HepG2 (cell line): ENCODE measurements around the gene PROC. TPM values are rescaled to one million over a fixed set of nuclear protein-coding genes. Genes with fewer than 3 reads are reported as not detected.

ENCODE experiments used
- FOSL1 ChIP-seq: sonication (generic); formaldehyde crosslinking; IDR thresholded peaks from 2 replicates; pipeline ENCODE4 v1.9.0; 2021; ENCODE audit warnings: missing genetic modification reagents, borderline replicate concordance
- HIC2 ChIP-seq: sonication (generic); formaldehyde crosslinking; IDR thresholded peaks from 2 replicates; pipeline ENCODE4 v1.9.0; 2022; ENCODE audit warnings: low read depth, missing genetic modification reagents
- MTF2 ChIP-seq: sonication (generic); formaldehyde crosslinking; IDR thresholded peaks from 2 replicates; pipeline ENCODE4 v1.5.0; 2020; ENCODE audit warnings: missing genetic modification reagents, borderline replicate concordance
- NCOR1 ChIP-seq: fragments of 200-600 bp; sonication (generic); IDR thresholded peaks from 2 replicates; pipeline ENCODE4 v1.7.0; 2017; ENCODE audit warnings: antibody characterized with exemption, low read length, borderline replicate concordance
- NONO ChIP-seq, 2 experiments: fragments of 450-650 bp in 1 of 2; sonication (generic) in 1 of 2; formaldehyde crosslinking in 1 of 2; IDR thresholded peaks in 1 of 2; conservative IDR thresholded peaks in 1 of 2; 2 replicates each; pipeline versions ENCODE4 v1.6.1 to v1.8.0; 2017 to 2022; ENCODE audit warnings: mild to moderate bottlenecking in 1 of 2, missing genetic modification reagents in 1 of 2, moderate library complexity in 1 of 2
- SOX13 ChIP-seq, 3 experiments: fragments of 450-650 bp in 1 of 3; sonication (generic) in 1 of 3; formaldehyde crosslinking in 1 of 3; IDR thresholded peaks in 2 of 3; conservative IDR thresholded peaks in 1 of 3; 2 replicates each; pipeline versions ENCODE4 v1.5.0 to v1.6.1; 2016 to 2020; ENCODE audit warnings: antibody characterized with exemption in 1 of 3, mild to moderate bottlenecking in 1 of 3, missing compliant biosample characterization in 1 of 3, missing genetic modification reagents in 1 of 3, moderate library complexity in 1 of 3
- XBP1 ChIP-seq: sonication (generic); formaldehyde crosslinking; IDR thresholded peaks from 2 replicates; pipeline ENCODE4 v1.5.0; 2020; ENCODE audit warnings: missing genetic modification reagents
- ZFP91 ChIP-seq: sonication (generic); formaldehyde crosslinking; IDR thresholded peaks from 2 replicates; pipeline ENCODE4 v1.9.0; 2022; ENCODE audit warnings: missing genetic modification reagents, mild to moderate bottlenecking, borderline replicate concordance
- ZNF234 ChIP-seq: sonication (generic); formaldehyde crosslinking; conservative IDR thresholded peaks from 2 replicates; pipeline ENCODE4 v1.5.1; 2020; ENCODE audit warnings: mild to moderate bottlenecking, missing genetic modification reagents
- ZNF317 ChIP-seq: sonication (generic); formaldehyde crosslinking; IDR thresholded peaks from 2 replicates; pipeline ENCODE4 v1.5.0; 2020; ENCODE audit warnings: mild to moderate bottlenecking, missing genetic modification reagents
- ZNF367 ChIP-seq: sonication (generic); formaldehyde crosslinking; IDR thresholded peaks from 2 replicates; pipeline ENCODE4 v1.4.0; 2020; ENCODE audit warnings: missing genetic modification reagents, borderline replicate concordance
- ZNF784 ChIP-seq: sonication (generic); formaldehyde crosslinking; IDR thresholded peaks from 2 replicates; pipeline ENCODE4 v1.5.1; 2020; ENCODE audit warnings: missing genetic modification reagents, mild to moderate bottlenecking, borderline replicate concordance
- polyA plus RNA-seq, 8 experiments: library from polyadenylated mRNA; depleted of rRNA in 3 of 8; stranded (reverse) in 7 of 8; unstranded in 1 of 8; fragments of >200 nt; fragmentation: Illumina TruSeq in 4 of 8; extraction: Trizol in 4 of 8; gene quantifications; 2 replicates each; pipeline versions ENCODE4 v1.2.1 to v1.2.3, GENCODE V29; 2011 to 2016; ENCODE audit warnings: low read depth in 4 of 8, missing spikeins in 1 of 8, mixed read lengths in 1 of 8; ENCODE audit not compliant: insufficient read depth in 1 of 8
- total RNA-seq, 5 experiments: library from RNA; depleted of rRNA; stranded (reverse); fragments of >200 nt; fragmentation: Illumina TruSeq; extraction: Trizol; gene quantifications; 2 replicates each; pipeline ENCODE4 v1.2.3, GENCODE V29; 2016; ENCODE audit warnings: low read depth in 1 of 5
- TF ChIP-seq, protein P1 (sequence below): sonication (generic); formaldehyde crosslinking; IDR thresholded peaks from 2 replicates; pipeline ENCODE4 v1.4.0; 2020; ENCODE audit warnings: mild to moderate bottlenecking, missing genetic modification reagents
- TF ChIP-seq, protein P2 (sequence below): fragments of 450-650 bp; IDR thresholded peaks from 2 replicates; pipeline ENCODE4 v1.6.1; 2016
- TF ChIP-seq, protein P3 (sequence below): IDR thresholded peaks from 2 replicates; pipeline ENCODE4 v1.6.1; 2016

The PROC gene
- total and polyA plus RNA-seq, 2 of the 13 experiments (the other 11 are each of a cell fraction or from before 2014, with no cell fraction given), result 134 to 185 TPM

DNA sequence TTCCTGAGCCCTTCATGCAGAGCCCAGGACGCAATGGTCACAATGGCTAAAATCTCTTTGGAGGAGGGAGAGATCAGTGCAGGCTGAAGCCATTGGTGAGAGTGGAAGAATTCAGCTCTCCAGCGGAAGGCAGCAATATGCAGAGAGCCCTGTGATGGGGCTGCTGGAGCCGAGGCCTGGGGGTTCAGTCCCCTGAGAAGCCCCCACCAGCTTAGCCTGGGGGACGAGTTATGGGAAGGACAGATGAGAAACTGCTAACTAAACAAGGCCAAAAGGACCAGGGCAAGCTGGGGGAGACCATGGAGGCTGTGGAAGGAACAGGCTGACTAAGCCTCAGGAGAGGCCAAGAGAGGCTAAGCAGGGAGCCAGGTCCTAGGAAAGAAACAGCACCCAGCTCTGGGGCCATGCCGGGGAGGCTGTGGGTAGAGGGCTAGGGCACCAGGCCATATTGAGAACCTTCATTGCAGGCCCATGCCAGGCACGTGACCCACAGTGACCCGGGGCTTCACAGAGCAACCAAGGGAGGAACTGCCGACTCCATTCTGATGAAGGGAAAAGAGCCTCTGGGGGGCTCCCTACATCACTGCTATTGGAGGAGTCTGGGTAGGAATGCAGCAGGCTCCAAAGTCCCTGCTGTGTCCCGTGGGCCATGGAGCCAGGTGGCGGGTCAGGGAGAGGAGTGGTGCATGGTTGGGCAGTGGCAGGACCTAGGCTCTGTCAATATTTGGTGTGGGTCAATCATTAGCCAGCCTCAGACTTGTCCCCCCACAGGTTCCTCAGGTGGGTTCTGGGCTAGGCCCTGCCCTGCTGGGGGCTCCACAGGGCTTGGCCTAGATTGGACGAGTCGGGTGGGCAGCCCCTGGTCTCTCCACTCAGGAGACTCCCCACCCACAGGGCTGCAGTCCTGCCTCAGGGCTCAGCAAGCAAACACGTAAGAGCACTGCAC, 19.8 kb downstream of the PROC start (continued):
- peak; percentile 90; the same call in 1 of the 2 replicates for TF ChIP-seq ZNF784
- TF ChIP-seq, protein P1, sequence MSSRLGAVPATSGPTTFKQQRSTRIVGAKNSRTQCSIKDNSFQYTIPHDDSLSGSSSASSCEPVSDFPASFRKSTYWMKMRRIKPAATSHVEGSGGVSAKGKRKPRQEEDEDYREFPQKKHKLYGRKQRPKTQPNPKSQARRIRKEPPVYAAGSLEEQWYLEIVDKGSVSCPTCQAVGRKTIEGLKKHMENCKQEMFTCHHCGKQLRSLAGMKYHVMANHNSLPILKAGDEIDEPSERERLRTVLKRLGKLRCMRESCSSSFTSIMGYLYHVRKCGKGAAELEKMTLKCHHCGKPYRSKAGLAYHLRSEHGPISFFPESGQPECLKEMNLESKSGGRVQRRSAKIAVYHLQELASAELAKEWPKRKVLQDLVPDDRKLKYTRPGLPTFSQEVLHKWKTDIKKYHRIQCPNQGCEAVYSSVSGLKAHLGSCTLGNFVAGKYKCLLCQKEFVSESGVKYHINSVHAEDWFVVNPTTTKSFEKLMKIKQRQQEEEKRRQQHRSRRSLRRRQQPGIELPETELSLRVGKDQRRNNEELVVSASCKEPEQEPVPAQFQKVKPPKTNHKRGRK (CRISPR knock-in tag), result no peak
- TF ChIP-seq SOX13 (IDR thresholded peaks at IDR 0.05), result no peak; the same call in 1 of the 2 replicates
- TF ChIP-seq SOX13 (CRISPR knock-in tag; conservative IDR thresholded peaks at IDR 0.05 in 1 of 2, IDR thresholded peaks at IDR 0.05 in 1 of 2), result peak in 1 of 2 experiments; percentile 78; a peak in 2 of 4 replicates
- no peak for TF ChIP-seq FOSL1 (CRISPR knock-in tag)
- peak; percentile 96 for TF ChIP-seq ZFP91 (CRISPR knock-in tag)
- peak; percentile 70; the same call in 1 of the 2 replicates for TF ChIP-seq ZNF234
- TF ChIP-seq MTF2, result no peak; the same call in 1 of the 2 replicates
- no peak for TF ChIP-seq XBP1 (CRISPR knock-in tag)
- peak; percentile 78; the same call in 1 of the 2 replicates for TF ChIP-seq NCOR1
- TF ChIP-seq NONO (IDR thresholded peaks at IDR 0.05), result no peak
- TF ChIP-seq NONO (CRISPR knock-in tag; conservative IDR thresholded peaks at IDR 0.05), result peak; percentile 99
- TF ChIP-seq, protein P2, sequence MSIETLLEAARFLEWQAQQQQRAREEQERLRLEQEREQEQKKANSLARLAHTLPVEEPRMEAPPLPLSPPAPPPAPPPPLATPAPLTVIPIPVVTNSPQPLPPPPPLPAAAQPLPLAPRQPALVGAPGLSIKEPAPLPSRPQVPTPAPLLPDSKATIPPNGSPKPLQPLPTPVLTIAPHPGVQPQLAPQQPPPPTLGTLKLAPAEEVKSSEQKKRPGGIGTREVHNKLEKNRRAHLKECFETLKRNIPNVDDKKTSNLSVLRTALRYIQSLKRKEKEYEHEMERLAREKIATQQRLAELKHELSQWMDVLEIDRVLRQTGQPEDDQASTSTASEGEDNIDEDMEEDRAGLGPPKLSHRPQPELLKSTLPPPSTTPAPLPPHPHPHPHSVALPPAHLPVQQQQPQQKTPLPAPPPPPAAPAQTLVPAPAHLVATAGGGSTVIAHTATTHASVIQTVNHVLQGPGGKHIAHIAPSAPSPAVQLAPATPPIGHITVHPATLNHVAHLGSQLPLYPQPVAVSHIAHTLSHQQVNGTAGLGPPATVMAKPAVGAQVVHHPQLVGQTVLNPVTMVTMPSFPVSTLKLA, result peak; percentile 67
- TF ChIP-seq, protein P3, sequence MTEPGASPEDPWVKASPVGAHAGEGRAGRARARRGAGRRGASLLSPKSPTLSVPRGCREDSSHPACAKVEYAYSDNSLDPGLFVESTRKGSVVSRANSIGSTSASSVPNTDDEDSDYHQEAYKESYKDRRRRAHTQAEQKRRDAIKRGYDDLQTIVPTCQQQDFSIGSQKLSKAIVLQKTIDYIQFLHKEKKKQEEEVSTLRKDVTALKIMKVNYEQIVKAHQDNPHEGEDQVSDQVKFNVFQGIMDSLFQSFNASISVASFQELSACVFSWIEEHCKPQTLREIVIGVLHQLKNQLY (CRISPR knock-in tag), result peak; percentile 98
- no peak for TF ChIP-seq ZNF367 (CRISPR knock-in tag)
- peak; percentile 88; the same call in 1 of the 2 replicates for TF ChIP-seq HIC2
- peak; percentile 88 for TF ChIP-seq ZNF317 (CRISPR knock-in tag)
